Suprapubic skin (tissue), 4 donors: ENCODE results near the gene MAP2K3.
"Not testable (repeated sequence)": the region's sequence is repeated elsewhere in the genome, so short reads cannot be mapped to it uniquely, and the experiment has no call there.

ENCODE experiments used
- CTCF ChIP-seq, 2 donors: fragments of 200-600 bp in 1 of 2; fragments of 450-650 bp in 1 of 2; sonication (generic) in 1 of 2; IDR thresholded peaks; one replicate each; pipeline ENCODE4 v1.5.1; 2016 to 2019; ENCODE audit warnings: antibody characterized with exemption in 2 of 2, mild to moderate bottlenecking in 1 of 2, moderate library complexity in 1 of 2
- EP300 ChIP-seq: sonication (generic); formaldehyde crosslinking; IDR thresholded peaks from one replicate; pipeline ENCODE4 v1.6.1; 2017; ENCODE audit warnings: antibody characterized with exemption
- POLR2AphosphoS5 ChIP-seq, 3 donors: sonication (generic); formaldehyde crosslinking; IDR thresholded peaks; one replicate each; pipeline ENCODE4 v1.6.1; 2017; ENCODE audit warnings: antibody characterized with exemption in 3 of 3

GRCh38 chr17:21308931-21309381 is 24.4 kb downstream of the MAP2K3 start:
- TF ChIP-seq POLR2AphosphoS5 (IDR thresholded peaks at IDR 0.05); CTCF (IDR thresholded peaks at IDR 0.05); EP300: not testable (repeated sequence)
